Prostate gland (tissue), 2 donors: Measurements from ENCODE around the gene SPTBN1.

Source experiments
- CTCF ChIP-seq, 4 experiments: fragments of 200-600 bp in 2 of 4; fragments of 450-650 bp in 2 of 4; sonication (generic) in 2 of 4; IDR thresholded peaks; 1 replicate in 3 of 4; 2 replicates in 1 of 4; pipeline ENCODE4 v1.5.1; 2016 to 2019; ENCODE audit warnings: antibody characterized with exemption in 4 of 4, mild to moderate bottlenecking in 2 of 4, moderate library complexity in 2 of 4
- POLR2AphosphoS5 ChIP-seq: sonication (generic); formaldehyde crosslinking; IDR thresholded peaks from one replicate; pipeline ENCODE4 v1.6.1; 2017; ENCODE audit warnings: antibody characterized with exemption

- TF ChIP-seq CTCF (IDR thresholded peaks at IDR 0.05) (no peak), POLR2AphosphoS5 (no peak)
Observed at GRCh38 chr2:54659527-54659926, 203.4 kb downstream of the SPTBN1 start.
